A375 (cell line): Measurements from ENCODE around the gene LFNG. TPM values are rescaled to one million over a fixed set of nuclear protein-coding genes. Genes with fewer than 3 reads are reported as not detected.

Experiments used
- small RNA-seq: library from RNA; depleted of rRNA; stranded (forward); fragments of <200 nt; gene quantifications from one replicate; pipeline ENCODE3, GENCODE V24; 2014
- total RNA-seq: library from RNA; depleted of rRNA; stranded (reverse); fragments of >200 nt; shearing (Covaris generic); gene quantifications from 2 replicates; pipeline ENCODE4 v1.2.3, GENCODE V29; 2014; rRNA removed

The LFNG gene, protein sequence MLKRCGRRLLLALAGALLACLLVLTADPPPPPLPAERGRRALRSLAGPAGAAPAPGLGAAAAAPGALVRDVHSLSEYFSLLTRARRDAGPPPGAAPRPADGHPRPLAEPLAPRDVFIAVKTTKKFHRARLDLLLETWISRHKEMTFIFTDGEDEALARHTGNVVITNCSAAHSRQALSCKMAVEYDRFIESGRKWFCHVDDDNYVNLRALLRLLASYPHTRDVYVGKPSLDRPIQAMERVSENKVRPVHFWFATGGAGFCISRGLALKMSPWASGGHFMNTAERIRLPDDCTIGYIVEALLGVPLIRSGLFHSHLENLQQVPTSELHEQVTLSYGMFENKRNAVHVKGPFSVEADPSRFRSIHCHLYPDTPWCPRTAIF
- 2.8 and 4.9 TPM in 2 replicates for total RNA-seq

DNA sequence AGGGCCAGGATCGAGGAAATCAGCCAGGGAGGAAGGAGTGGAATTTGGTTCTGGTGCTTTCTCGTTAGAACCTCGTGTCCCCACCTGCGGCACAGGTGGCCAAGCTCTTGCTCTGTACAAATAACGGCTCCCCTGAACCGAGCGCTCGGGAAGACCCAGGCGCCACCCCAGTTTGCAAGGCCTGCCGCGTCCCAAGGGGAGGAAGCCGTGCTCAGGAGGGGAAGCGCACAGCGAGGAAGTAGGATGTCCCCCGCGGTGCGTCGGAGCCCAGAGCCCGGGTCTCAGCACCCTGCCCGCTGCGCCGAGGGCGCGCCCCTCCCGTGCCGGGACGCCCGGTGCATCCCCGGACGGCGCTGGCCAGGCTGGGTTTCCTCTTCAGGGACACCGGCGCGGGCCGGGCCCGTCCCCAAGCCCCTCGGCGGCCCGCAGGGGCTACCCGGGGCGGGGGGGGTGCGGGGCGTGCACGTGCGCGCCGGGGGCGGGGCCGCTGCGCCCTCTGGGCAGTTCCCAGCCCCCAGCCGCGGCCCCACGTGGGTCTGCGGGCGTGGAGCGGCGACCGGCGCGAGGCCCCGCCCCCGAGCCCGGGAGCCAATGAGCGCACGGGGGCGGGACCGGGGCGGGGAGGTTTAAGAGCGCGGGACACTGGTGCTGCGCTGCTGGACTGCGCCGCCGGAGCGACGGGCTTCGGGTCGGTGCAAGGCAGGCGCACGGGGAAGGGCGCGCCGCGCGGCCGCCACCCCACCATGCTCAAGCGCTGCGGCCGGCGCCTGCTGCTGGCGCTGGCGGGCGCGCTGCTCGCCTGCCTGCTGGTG is at the start of gene LFNG:
TSS of gene LFNG (plus strand) at position 656 of the 812 bp plus-strand sequence. CDS start at position 744, 88 bp downstream.

DNA sequence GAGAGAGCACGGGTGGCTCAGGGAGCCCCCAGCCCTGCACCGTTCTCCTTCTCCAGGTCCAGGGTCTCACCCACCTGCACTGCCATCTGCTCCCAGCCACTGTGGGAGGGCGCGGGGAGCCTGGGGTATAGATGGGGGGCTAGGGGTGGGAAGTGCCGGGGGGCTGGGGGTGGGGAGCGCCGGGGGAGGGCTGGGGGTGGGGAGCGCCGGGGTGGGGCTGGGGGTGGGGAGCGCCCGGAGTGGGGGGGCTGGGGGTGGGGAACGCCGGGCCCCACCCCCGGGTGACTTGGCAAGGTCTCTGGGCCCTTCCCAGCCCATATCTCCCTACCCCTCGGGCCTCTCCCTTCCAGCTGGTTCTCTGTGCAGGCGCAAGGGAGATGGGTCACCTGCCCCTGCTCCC is 43.3 kb upstream of the LFNG start, which contains the start of gene GRIFIN:
TSS of gene GRIFIN (minus strand) at position 101 of the 400 bp plus-strand sequence. CDS start at position 86, 15 bp downstream.

DNA sequence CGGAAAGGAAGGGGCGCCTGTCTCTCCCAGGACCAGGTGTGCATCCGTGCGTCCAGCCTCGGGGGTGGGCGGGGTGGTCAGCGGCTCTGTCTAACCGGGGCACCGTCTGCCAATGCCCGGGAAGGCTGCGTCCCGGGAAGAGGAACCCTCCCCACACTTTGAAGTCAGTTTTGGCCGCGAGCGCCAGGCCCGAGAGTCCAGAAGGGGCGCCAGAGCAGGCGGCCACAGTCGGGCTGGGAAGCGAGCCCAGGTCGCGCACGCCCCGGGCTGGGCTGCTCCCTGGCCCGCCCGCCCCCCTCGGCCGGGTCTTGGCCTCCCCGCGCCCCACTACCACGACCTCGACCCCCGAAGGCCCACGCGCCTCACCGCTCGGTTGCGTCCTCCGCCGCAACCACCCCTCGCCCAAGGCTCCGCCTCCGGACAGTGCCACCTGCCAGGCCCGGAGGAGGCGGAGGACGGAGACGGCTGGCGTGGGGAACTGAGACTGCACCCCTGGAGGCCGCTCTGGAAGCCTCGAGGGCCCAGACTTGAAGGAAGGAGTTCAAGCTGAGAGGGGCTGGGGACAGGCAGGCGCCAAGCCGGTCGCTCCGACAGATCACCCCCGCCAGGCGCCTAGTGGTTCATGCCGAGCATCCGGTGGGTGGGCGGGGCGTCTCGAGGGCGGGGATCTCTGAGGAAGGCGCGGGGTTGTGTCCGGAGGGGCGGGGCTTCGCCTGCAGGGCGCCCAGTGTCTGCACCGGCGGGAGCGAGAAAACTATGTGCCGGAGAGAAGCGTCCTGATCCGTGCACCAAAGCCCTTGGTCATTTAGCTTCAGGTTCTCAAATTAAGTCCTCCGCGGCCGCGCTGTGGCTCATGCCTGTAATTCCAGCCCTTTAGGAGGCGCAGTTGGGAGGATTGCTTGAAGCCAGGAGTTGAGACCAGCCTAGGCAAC is 35.8 kb downstream of the LFNG start, which contains the start of gene BRAT1:
TSS of gene BRAT1 (minus strand) at position 404 of the 932 bp plus-strand sequence. CDS start 1,093 bp downstream, outside the sequence.

DNA sequence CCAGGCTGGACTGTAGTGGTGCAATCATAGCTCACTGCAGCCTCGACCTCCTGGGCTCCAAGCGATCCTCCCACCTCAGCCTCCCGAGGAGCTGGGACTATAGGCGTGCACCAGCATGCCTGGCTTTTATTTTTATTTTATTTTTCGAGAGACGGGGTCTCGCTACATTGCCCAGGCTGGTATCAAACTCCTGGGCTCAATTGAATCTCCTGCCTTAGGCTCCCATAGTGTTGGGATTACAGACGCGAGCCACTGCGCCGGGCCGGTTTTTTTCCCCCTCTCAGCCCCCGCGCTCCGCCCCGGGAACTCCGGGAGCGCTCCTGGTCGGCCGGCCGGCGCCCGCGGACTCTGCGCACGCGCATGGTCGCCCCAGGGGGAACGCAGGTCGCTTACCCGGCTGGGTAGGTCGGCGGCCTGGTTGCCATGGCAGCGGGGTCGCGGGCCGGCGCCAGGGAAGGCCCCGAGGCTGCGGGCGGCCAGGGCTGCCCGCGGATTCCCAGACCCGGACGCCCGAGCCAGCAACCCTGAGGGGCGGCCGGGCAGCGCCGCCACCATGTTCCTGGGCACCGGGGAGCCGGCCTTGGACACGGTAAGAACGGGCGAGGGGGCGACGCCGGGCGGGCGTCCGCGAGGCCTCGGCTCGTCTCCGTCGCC is 39.2 kb downstream of the LFNG start, which contains the start of gene IQCE:
TSS of gene IQCE (plus strand) at position 351 of the 654 bp plus-strand sequence. CDS start at position 554, 203 bp downstream.

Small RNA genes within 50 kb of the gene (small RNA-seq; reads per million reads assigned to genes)
- gene MIR4648: not detected

Other genes with a start within 250 kb of the LFNG start
- gene SNX8, start 205.3 kb upstream of the LFNG start, total RNA-seq: 19.4 and 25.5 TPM in 2 replicates
- gene EIF3B, start 164.9 kb upstream of the LFNG start, total RNA-seq: 338 and 368 TPM in 2 replicates
- 6.0 and 8.2 TPM in 2 replicates for gene CHST12, start 116.2 kb upstream of the LFNG start, total RNA-seq
- gene GRIFIN, start 43.4 kb upstream of the LFNG start, total RNA-seq: not detected in 2 replicates
- gene BRAT1, start 35.8 kb downstream of the LFNG start, total RNA-seq: 48.8 and 51.0 TPM in 2 replicates
- gene IQCE, start 39.2 kb downstream of the LFNG start, total RNA-seq: 9.5 and 9.8 TPM in 2 replicates
- 14.9 and 19.2 TPM in 2 replicates for gene TTYH3, start 112.2 kb downstream of the LFNG start, total RNA-seq
- gene AMZ1, start 168.4 kb downstream of the LFNG start, total RNA-seq: 0.04 and 0.50 TPM in 2 replicates